RWPE2 (cell line): Measurements from ENCODE around the gene FBN3.
A peak's percentile ranks its signal among the peaks of the same experiment; 100 is the strongest.

ENCODE experiments used
- ATAC-seq: fragments of 200-7000 bp; cut with Tn5 transposase; 3 replicates; pipeline ENCODE4 v1.9.1; 2021; ENCODE audit warnings: low read depth
- DNase-seq: peaks from one replicate; pipeline ENCODE4 v3.0.0-alpha.2; 2020; ENCODE audit warnings: low spot score
- H3K27ac ChIP-seq: fragments of 450-650 bp; 2 replicates; pipeline ENCODE4 v1.5.1; 2017; ENCODE audit warnings: mild to moderate bottlenecking; ENCODE audit not compliant: poor library complexity, severe bottlenecking
- H3K27me3 ChIP-seq: fragments of 250-450 bp; sonication (Bioruptor Pico); 2 replicates; pipeline ENCODE4 v1.5.1; 2021; ENCODE audit warnings: mild to moderate bottlenecking, moderate library complexity; ENCODE audit not compliant: insufficient read depth, poor library complexity, severe bottlenecking
- H3K36me3 ChIP-seq: fragments of 250-450 bp; sonication (Bioruptor Pico); 2 replicates; pipeline ENCODE4 v1.5.1; 2020; ENCODE audit warnings: low read depth, mild to moderate bottlenecking, moderate library complexity
- H3K4me1 ChIP-seq: fragments of 250-450 bp; sonication (Bioruptor Pico); 2 replicates; pipeline ENCODE4 v1.5.1; 2021; ENCODE audit warnings: mild to moderate bottlenecking, moderate library complexity; ENCODE audit not compliant: insufficient read depth, poor library complexity, severe bottlenecking
- H3K4me3 ChIP-seq: fragments of 250-450 bp; sonication (Bioruptor Pico); 2 replicates; pipeline ENCODE4 v1.5.1; 2021; ENCODE audit warnings: mild to moderate bottlenecking, moderate library complexity; ENCODE audit not compliant: severe bottlenecking
- H3K9me3 ChIP-seq: fragments of 250-450 bp; sonication (Bioruptor Pico); 2 replicates; pipeline ENCODE4 v1.5.1; 2021; ENCODE audit warnings: mild to moderate bottlenecking, moderate library complexity; ENCODE audit not compliant: severe bottlenecking
- CTCF ChIP-seq: fragments of 450-650 bp; IDR thresholded peaks from one replicate; pipeline ENCODE4 v1.5.1; 2017; ENCODE audit warnings: mild to moderate bottlenecking, moderate library complexity; ENCODE audit not compliant: poor library complexity, severe bottlenecking

FBN3 gene

DNA sequence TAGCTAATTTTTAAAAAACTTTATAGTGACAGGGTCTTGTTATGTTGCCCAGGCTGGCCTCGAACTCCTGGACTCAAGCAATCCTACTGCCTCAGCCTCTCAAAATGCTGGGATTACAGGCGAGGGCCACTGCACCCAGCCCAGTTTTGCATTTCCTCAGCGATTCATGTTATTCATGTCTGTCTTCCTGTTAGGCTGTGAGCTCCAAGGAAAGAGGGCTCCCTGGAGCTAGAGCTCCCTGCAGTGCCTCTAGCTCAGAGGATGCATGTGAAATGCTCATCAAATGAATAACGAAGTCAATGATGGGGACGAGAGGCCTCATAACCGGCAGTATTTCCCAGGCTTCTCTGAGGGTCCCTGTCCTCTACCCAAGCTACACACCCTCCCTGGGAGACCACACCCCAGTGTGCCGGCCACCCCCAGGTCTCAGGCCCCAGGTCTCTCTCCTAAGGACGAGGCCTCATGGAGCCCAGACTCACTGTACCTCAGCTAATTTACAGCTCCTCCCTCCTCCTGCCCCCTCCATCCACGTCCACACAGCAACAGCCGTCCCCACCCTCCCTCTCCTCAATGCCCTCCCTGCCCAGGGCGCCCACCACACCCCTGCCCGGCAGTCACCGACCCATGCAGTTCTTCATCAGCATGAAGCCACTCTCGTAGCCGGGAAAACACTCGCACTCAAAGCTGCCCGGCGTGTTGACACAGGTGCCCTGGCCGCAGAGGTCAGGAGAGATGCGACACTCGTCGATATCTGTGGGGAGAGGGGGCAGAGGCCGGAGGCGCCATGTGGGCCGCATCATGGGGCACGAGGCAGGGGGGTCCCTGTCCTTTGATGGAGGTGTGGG is 28.5 kb downstream of the FBN3 start:
- no peak overlapping the region for H3K27ac ChIP-seq
- DNase-seq: no peak

GRCh38 chr19:8117991-8118390 is 31.4 kb downstream of the FBN3 start:
- no peak overlapping the region for H3K4me3 ChIP-seq
- ATAC-seq (no peak), DNase-seq (no peak)
- H3K9me3 ChIP-seq: no peaks in the 10 kb centered on the region
- no peak overlapping the region for H3K27ac ChIP-seq
- no peaks in the 10 kb centered on the region for H3K36me3 ChIP-seq
- no peak for TF ChIP-seq CTCF
- H3K27me3 ChIP-seq: no peaks in the 10 kb centered on the region
- H3K4me1 ChIP-seq: no peaks in the 10 kb centered on the region

More for the DNA sequence above, 28.5 kb downstream of the FBN3 start:
- no peaks in the 10 kb centered on the region for H3K4me1 ChIP-seq
- TF ChIP-seq CTCF: no peak
- H3K4me3 ChIP-seq: no peak overlapping the region
- ATAC-seq: no peak
- no peaks in the 10 kb centered on the region for H3K27me3 ChIP-seq
- no peaks in the 10 kb centered on the region for H3K36me3 ChIP-seq
- H3K9me3 ChIP-seq: no peaks in the 10 kb centered on the region

DNA sequence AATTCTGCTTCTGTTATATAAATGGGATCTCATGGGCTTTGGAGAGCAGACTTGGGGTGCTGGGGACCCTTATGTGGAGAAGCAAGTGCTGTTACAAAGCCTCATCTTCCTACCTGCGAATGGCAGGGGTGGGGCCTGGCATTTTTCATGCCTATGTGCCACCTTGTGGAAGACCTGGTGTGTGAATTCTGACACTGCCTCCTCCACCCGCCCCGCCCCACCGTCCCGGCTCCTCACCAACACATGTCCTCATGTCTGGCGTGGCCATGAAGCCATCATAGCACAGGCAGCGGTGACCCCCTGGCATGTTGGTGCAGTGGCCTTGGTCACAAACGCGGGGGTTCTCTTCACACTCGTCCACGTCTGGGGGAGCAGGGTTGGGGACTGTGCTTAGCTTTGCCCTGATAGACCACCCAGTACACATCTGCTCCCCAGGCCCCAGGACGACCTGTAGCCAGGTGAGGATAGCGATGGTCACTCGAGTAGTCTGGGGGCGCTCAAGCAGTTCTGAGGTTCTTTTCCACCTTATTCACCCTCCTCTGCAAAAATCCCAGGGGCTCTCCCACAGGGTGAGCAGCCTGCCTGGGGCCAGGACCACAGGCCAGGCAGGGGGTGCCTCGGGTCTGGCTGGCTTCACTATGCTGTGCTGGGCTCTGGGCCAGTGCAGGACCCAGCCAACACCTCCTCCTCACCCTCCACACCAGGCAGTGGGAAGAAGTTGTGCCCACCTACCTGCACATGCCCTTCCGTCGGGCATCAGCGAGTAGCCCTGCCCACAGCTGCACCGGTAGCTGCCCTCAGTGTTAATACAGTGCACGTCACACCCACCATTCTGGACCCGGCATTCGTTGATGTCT is 32.7 kb downstream of the FBN3 start:
- ATAC-seq: no peak
- Histone ChIP-seq H3K27ac (no peak overlapping the region), H3K4me1 (no peaks in the 10 kb centered on the region), H3K27me3 (no peaks in the 10 kb centered on the region), H3K36me3 (no peaks in the 10 kb centered on the region), H3K4me3 (no peak overlapping the region), H3K9me3 (no peaks in the 10 kb centered on the region)
- TF ChIP-seq CTCF: no peak
- peak; percentile 41 for DNase-seq

GRCh38 chr19:8115805-8116396 is 33.5 kb downstream of the FBN3 start:
- DNase-seq (no peak), ATAC-seq (no peak)
- Histone ChIP-seq H3K36me3 (no peaks in the 10 kb centered on the region), H3K4me1 (no peaks in the 10 kb centered on the region), H3K4me3 (no peak overlapping the region), H3K27ac (no peak overlapping the region), H3K27me3 (no peaks in the 10 kb centered on the region), H3K9me3 (no peaks in the 10 kb centered on the region)
- TF ChIP-seq CTCF: no peak
